HG03039 (cell line): ENCODE measurements around the gene HOXB5.

ENCODE experiments used
- ATAC-seq: cut with Tn5 transposase; IDR thresholded peaks from one replicate; pipeline ENCODE4 v1.9.1; 2021; ENCODE audit warnings: mild to moderate bottlenecking, moderate library complexity; ENCODE audit not compliant: unreplicated experiment

HOXB5 gene

GRCh38 chr17:48551596-48552465 is 41.7 kb downstream of the HOXB5 start:
- ATAC-seq = no peak

- ATAC-seq = no peak
Measured at GRCh38 chr17:48551214-48551555, 42.4 kb downstream of the HOXB5 start.

GRCh38 chr17:48550502-48551213 is 42.9 kb downstream of the HOXB5 start:
- ATAC-seq = no peak

- no peak for ATAC-seq
Measured at GRCh38 chr17:48549914-48550501, 43.6 kb downstream of the HOXB5 start.

GRCh38 chr17:48549281-48549630 is 44.3 kb downstream of the HOXB5 start:
- ATAC-seq = no peak

GRCh38 chr17:48548523-48549280 is 44.9 kb downstream of the HOXB5 start:
- ATAC-seq = no peak

- ATAC-seq = no peak
Measured at GRCh38 chr17:48547808-48548522, 45.6 kb downstream of the HOXB5 start.

- ATAC-seq = no peak
Measured at GRCh38 chr17:48546924-48547807, 46.4 kb downstream of the HOXB5 start.

- no peak for ATAC-seq
Measured at GRCh38 chr17:48546137-48546923, 47.2 kb downstream of the HOXB5 start.

- ATAC-seq = no peak
Measured at GRCh38 chr17:48545539-48545938, 48.0 kb downstream of the HOXB5 start.

GRCh38 chr17:48545022-48545375 is 48.6 kb downstream of the HOXB5 start, which contains the start of gene HOXB2:
Gene HOXB2 (minus strand): TSS chr17:48545109. CDS start chr17:48544911, 198 bp downstream.
- ATAC-seq = no peak

- ATAC-seq = no peak
Measured at GRCh38 chr17:48544349-48545021, 49.1 kb downstream of the HOXB5 start.

GRCh38 chr17:48543854-48544348 is 49.7 kb downstream of the HOXB5 start:
- ATAC-seq = no peak

GRCh38 chr17:48543107-48543853 is 50.3 kb downstream of the HOXB5 start:
- ATAC-seq = no peak

GRCh38 chr17:48542698-48543106 is 50.9 kb downstream of the HOXB5 start:
- ATAC-seq = no peak

- ATAC-seq = no peak
Measured at GRCh38 chr17:48542114-48542656, 51.4 kb downstream of the HOXB5 start.

- no peak for ATAC-seq
Measured at GRCh38 chr17:48541577-48542113, 51.9 kb downstream of the HOXB5 start.
